ENCODE data around the gene RAP1GAP. TPM values are rescaled to one million over a fixed set of nuclear protein-coding genes. Genes with fewer than 3 reads are reported as not detected.

The RAP1GAP gene
- under 0.01 and 0.07 TPM in 2 replicates for total RNA-seq

GRCh38 chr1:21669258-21670058 lies at the start of gene RAP1GAP:
TSS of gene RAP1GAP (minus strand) at chr1:21669357. CDS start at chr1:21620032, 49,325 bp downstream.

Other genes with a start within 250 kb of the RAP1GAP start
- gene NBPF3, start 229.2 kb downstream of the RAP1GAP start, total RNA-seq = 3.1 and 6.1 TPM in 2 replicates
- not detected in 2 replicates for gene ALPL, start 159.9 kb downstream of the RAP1GAP start, total RNA-seq
- 141 and 177 TPM in 2 replicates for gene USP48, start 113.8 kb upstream of the RAP1GAP start, total RNA-seq
- 0.07 TPM in 1 of 2 replicates, not detected in the other for gene LDLRAD2, start 142.9 kb upstream of the RAP1GAP start, total RNA-seq